NCI-H2171 treated with DMSO at 0.1 percent for 48 hours (cell line): Measurements from ENCODE around the gene UGDH.
A peak's percentile ranks its signal among the peaks of the same experiment; 100 is the strongest.
"Not testable (repeated sequence)": the region's sequence is repeated elsewhere in the genome, so short reads cannot be mapped to it uniquely, and the experiment has no call there.

Source experiments
- DNase-seq: peaks from one replicate; lab custom pipeline; 2025; lab: John Stamatoyannopoulos, UW

The UGDH gene

DNA sequence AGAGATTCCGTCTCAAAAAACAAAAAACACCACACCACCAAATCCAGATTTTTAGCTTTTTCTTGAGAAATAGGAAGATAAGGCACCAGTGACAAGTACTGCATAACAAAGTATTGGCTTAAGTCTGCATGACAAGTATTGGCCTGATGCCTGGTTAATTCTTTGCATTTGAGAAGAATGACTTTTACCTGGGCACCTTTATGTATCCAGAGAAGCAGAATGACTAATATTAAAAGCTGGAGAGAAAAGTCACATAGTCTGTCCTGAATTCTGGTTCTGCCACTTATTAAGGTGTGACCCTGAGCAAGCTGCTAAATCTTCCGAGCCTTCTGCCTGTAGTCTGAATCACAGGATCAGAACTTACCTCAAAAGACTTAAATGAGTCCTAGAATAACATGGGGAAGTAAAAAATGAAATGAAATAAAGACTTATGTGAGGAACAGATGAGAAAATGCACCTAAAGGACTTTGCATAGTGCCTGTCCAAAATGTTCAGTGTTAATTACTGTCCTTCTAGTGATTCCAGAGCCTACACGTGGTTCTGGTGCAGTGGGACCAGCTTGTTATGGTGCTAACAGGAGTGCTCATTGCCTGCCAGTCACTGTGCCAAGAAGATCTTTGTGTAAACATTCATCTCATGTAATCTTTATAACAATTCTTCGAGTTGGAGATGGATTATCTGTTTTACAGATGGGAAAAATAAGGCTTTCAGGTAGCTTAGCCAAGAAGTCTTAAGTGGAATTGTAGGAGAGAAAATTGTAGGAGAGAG lies 31.6 kb downstream of the UGDH start:
- no peak for DNase-seq

DNA sequence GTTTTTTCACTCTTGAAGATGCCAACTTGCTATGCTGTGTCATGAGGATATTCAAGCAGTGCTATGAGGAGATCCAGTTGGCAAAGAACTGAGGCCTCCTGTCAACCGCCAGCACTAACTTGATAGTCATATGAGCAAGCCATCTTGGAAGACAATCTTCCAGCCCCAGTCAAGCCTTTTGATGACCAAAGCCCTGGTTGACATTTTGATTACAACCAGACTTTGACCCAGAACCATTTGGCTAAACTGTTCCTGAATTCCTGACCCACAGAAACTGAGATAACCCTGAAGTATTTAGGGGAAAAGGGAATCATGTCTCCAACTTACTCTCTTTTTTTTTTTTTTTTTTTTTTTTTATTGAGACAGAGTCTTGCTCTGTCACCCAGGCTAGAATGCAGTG lies 32.9 kb downstream of the UGDH start:
- no peak for DNase-seq

DNA sequence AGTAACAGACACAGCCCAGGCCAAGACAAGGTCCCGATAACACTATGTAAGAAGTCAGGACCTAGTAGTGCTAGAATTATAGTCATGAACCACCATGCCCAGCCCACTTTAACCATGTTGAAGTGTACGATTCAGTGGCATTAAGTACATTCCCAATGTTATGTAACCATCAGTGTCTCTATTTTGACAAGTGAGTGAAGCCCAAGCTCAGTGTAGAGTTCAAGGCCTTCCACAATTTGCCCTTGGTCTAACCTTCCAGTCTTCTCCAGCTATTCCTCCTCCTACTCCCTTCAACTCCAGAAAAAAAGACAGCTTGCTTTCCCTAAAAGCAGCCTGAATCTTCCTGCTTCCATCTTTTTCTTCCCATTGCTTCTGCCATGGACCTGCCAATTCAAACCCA lies 36.9 kb downstream of the UGDH start:
- no peak for DNase-seq

DNA sequence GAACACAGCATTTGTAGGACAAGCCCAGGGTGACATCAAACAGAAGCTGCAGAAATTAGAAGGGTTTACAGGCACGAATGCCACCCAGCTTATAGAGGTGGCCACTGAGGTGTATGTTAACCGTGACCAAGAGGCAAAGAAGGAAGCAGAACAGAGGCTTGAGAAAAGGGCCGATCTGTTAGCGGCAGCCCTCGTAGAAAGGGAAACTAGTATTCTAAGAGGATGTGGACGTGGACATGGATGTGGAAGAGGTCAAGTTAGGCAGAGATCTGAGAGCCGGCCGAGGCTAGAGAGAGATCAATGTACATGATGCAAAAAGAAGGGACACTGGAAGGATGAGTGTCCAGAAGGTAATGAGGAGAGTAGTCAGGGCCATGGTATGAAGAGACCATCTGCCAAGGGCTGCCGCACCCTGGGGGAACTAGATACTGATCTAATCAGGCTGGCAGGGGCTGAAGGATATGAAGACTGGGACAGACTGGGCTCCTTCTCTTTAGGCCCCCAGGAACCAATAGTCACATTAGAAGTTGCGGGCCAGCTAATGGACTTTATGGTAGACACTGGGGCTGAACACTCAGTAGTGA lies 40.9 kb downstream of the UGDH start:
- DNase-seq: no peak

DNA sequence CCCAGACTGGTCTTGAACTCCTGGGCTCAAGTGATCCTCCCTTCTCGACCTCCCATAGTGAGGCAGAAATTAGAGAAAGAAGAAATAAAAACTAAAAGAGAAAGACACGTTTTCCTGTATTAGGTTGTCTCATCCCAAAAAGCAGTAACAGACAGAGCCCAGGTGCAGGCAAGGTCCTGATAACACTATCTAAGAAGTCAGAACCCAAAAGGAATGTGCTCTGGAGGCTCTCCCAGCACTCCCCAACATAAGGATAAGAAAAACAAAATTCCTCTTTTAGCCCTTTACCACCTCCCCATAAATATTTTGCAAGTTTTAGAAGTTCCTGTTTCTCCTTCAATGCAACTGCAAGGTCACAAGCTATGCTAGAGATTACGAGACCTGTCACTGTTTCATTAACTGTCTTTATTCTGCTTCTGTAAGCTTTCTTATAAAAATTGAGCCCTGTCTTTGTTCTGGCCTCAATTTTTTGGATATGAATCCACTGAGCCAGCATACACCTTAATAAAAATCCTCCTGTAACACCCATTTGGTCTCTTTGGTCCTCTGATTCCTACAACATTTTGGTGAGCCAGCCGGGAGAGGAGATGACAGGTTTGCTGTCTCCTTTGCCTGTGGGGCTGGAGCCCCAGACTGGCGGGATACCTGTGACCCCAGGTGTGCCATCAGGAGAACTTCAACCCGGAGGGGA lies 42.5 kb downstream of the UGDH start:
- no peak for DNase-seq

DNA sequence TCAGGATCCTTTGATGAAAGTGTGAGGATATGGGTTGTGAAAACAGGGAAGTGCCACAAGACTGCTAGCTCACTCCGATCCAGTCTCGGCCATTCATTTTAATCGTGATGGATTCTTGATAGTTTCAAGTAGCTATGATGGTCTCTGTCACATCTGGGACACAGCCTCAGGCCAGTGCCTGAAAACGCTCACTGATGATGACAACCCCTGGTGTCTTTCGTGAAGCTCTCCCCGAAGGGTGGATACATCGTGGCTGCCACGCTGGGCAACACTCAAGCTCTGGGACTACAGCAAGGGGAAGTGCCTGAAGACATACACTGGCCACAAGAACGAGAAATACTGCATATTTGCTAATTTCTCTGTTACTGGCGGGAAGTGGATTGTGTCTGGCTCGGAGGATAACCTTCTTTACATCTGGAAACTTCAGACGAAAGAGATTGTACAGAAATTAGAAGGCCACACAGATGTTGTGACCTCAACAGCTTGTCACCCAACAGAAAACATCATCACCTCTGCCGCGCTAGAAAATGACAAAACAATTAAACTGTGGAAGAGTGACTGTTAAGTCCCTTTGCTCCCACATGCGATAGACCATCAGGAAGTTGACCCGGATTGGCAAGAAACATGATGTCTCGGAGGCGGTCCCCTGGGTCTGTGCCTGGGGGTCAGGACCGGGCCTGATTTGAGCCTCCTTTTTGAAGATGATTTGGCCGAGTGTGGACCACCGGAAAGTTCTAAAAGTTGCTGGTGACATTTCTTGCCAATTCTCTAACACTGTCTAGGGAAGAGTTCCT lies 46.1 kb downstream of the UGDH start:
- DNase-seq: no peak

DNA sequence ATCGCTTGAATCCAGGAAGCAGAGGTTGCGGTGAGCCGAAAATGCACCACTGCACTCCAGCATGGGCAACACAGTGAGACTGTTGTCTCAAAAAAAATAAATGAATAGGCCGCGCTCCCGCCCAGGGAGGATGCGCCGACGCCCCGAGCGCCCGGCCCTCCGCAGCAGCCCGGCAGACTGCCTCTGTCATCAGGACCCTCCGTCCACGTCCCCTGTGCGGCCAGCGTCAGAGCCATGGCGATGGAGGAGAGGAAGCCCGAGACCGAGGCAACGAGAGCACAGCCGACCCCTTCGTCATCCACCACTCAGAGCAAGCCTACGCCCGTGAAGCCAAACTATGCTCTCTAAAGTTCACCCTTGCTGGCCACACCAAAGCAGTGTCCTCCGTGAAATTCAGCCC lies 47.0 kb downstream of the UGDH start:
- no peak for DNase-seq

DNA sequence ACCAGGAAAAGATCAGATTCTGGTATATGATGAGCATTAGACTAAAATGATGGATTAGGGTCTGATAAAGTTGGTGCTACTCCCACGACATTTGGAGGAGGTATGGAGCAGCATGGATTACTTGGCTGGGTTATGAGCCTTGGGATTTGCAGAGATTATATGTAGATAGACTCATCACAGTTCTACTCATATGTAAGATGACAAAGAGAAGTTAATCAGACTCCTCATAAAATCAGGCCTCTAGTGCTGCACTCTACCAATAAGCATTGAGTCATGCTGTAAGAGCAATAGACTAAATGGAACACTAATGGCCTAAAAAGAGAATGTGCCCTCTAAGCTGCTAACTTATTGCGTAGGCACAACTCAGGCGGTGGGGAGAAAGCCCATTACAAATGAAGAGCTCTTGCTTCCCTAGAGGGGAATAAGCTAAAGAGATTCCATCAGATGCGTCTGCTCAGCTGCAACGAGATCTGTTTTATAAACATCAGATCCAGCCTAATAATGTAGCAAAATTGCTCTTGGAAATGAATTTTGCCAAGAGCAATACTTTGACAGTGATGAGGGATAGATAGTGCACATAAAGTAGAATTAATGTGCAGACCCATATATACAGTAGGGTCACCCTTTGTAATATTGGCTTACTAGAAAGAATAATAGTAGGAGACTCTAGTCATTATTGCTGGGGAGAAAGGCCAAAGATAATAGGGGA lies 50.9 kb downstream of the UGDH start:
- DNase-seq: no peak

DNA sequence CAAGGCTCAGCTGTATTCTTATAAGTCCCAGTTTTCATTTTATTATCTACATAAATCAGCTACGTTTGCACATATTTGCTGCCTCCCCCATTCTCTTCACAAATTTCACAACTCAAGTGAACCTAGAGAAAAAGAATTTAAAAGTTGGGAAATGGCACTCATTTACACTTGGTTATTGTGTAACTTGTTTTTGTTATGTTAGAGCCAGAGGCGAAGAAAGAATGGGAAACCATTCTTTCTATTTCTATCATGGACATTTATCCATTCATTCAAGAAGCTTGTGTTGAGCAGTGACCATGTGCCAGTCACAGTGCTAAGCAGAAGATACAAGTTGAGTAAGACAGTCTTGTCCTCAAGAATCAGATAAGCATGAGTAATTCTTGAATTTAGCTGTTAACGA lies 54.8 kb downstream of the UGDH start:
- DNase-seq: no peak

DNA sequence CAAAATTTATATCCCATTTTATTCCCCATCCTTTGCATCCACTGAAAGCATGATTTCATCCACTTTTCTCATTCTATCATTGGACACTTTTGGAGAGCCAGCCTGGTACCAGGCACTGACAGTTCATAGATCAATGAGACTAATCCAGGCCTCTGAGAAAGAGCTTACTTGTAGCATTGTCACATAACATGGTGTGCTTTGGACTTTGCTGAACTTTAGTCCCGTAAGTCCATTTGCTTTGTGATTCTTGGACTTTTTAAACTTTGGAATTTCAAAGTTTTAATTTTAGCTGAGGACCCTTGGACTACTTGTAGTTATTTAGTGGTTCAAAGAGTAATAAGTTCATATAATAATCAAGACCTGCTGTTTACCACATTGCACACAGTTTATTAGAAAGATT lies 56.8 kb downstream of the UGDH start:
- no peak for DNase-seq

DNA sequence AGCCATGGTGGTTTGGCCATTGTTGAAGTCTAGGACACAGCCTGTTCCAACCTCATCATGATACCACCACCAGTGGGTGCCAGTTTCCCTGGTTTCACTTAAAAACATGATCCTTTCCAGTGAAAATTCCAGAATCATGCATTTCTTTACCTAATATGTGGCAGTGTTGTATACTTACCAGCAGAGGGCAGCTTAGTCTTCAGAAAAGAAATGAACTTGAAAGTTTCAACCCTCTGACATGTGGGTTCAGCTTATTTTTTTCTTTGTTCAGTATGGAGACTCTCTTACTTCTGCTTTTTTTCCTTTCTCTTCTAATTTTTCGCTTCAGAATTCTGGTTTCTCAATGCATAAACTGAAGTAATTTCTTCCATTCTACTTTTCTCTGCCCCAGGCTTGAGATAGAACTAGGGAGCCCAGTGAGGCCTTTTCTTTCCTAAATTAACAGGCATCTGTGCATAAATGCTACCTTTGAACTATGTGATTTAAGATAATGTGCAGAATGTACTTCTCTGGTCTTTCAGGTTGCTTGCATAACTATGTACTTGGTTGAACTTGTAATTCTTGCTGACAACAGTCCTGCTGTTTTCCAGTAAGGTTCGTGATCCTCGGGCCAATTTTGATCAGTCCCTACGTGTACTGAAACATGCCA lies 57.7 kb downstream of the UGDH start:
- peak; percentile 70 for DNase-seq

DNA sequence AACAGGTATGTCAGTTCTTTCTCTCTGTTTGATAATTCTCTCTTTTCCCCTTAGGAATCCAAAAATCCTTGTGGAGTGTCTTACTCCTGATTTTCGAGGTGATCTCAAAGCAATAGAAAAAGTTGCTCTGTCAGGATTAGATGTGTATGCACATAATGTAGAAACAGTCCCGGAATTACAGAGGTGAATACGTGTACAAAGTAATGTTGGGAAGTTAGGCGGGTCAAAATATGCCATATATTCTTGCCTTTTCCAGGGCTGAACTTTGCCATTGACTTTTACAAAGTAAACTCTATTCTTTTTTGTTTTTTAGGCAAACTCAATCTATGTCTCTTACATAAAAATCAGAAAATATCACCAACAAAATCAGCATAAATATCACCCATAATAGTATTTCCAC lies 59.8 kb downstream of the UGDH start:
- DNase-seq: no peak

DNA sequence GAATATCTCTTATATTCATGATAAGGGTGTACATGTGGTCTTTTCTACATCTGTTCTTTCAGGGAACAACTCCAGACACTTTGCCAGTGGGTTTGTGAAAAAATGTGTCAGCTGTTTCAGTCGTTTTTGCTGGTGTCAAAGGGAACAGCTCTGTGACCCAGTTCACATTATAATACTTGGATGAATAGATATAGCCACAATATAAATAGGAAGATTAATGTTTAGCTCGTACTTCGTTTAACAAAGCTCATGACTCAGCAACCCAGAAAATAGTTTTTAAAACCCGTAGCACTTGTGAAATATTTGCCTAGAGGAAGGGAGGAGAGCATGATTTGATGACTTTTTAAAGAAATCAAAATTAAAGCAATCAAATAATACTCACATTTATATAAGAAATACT lies 60.5 kb downstream of the UGDH start:
- DNase-seq: no peak

DNA sequence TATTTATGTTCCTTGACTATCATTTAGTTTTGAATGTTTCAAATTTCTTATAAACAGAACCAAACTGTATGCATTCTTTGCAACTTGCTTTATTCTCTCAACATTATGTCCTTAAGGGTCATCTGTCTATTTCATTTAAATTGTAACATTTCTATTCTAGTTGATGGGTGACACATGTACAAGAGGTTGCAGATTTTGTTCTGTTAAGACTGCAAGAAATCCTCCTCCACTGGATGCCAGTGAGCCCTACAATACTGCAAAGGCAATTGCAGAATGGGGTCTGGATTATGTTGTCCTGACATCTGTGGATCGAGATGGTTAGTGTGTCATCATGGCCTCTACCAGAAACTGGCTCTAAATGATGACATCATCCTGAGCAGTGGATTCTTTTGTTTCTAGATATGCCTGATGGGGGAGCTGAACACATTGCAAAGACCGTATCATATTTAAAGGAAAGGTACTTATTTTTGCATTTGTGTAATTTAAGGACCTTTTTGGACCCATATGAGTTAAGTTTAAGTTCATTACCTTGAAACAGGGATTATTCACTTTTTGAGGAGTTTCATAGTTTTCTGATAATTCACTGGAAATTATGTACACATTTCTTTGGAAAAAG lies 62.2 kb downstream of the UGDH start:
- no peak for DNase-seq

DNA sequence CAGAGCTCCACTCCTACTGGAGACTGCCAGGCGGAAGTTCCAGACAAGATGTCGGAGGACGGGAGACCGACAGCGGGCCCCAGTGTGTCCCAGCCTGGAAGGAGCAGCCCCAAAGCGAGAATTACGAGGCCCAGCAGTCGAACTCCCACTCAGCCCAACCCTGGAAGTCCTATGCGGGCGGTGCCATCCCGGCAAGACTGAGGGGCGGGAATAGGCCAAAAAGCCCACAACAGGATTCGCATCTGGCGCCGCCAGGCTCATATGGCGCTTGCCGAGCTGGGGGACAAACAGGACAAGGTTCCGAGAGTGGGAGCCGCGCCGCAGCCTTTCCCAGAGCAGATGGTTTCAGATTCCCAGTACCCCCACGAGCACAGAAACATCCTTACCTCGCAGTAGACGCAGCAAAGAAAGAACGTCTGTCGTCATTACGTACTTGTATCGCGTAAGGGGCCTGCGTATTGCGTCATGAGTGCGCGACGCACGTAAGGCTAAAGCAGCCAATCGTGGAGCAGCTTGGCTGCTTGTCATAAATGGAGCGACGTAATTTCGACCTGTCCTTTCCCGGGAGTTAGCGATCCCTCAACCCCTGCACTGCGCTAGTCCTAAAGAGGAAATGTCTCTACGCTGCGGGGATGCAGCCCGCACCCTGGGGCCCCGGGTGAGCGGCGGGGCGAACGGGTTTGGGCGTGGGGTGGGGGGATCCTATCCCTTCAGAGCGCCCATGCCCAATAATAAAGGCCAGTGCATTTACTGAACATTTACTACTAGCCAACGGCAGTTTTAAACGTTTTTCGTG lies 68.5 kb downstream of the UGDH start, which contains the start of the genes LIAS and RPL9:
Gene LIAS (plus strand): TSS at position 552 of the 796 bp plus-strand sequence. CDS start 62 bp downstream, at position 614.
Gene RPL9 (minus strand): TSS at position 418 of the 796 bp plus-strand sequence. CDS start 483 bp downstream, outside the sequence.
- peak; percentile 88 for DNase-seq

DNA sequence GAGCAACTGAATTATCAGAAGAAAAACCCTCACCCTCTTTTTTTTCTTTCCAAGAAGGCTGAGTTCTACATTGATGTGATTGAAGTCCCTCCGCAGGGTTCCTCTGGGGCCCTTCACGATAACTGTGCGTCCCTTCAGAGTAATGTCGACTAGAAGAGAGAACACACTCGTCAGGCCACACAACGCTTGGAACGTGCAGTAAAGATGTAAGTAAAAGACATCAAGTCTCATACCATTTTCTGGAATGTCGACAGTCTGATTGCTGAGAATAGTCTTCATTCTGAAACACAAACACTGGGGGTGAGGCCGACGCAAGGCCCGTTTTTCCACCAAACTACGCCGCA lies 69.1 kb downstream of the UGDH start:
- DNase-seq: not testable (repeated sequence)

DNA sequence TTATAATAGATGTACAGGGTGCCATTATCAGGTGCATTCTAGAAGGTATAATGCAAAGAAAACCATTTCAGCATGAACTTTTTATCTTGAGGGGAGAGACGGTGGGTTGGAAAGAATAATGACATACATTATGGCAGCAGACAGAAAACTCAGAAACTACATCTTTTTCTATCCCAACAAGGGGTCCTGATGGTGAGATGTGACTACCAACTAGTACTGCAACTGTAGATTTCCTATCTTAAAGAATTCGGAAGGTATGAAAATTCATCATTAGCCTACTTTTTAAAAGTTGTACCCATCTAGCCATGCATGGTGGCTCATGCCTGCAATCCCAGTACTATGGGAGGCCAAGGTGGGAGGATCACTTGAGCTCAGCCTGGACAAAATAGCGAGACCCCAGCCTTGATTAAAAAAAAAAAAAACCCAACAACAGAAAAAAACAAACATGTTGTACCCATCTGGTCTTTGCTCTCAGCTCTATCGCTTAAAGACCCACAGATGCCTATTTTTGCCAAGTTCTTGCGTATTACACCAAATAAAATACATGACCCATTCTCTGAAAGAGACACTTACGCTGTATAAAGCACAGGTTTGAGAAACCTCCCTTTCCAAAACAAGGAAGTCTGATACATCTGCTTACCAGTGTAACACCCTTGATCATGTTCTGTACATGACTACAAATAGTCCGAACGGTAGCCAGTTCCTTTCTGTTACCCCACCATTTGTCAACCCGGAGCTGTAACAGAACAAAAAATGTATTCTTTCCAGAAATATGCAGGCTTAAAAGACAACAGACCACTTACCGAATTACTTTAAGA lies 70.1 kb downstream of the UGDH start:
- no peak for DNase-seq

DNA sequence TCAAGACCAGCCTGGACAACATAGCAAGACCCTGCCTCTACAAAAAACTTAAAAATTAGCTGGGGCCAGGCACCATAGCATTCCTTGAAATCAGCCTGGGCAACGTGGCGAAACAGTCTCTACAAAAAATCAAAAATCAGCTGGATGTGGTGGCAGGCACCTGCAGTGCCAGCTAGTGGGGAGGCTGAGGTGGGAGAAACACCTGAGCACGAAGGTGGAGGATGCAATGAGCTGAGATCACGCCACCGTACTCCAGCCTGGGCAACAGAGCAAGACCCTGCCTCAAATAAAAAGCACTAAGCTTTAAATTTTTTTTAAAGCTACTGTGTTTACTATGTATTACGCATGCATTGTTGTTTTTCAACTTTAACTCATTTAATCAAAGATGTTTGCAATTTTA lies 71.8 kb downstream of the UGDH start:
- no peak for DNase-seq

DNA sequence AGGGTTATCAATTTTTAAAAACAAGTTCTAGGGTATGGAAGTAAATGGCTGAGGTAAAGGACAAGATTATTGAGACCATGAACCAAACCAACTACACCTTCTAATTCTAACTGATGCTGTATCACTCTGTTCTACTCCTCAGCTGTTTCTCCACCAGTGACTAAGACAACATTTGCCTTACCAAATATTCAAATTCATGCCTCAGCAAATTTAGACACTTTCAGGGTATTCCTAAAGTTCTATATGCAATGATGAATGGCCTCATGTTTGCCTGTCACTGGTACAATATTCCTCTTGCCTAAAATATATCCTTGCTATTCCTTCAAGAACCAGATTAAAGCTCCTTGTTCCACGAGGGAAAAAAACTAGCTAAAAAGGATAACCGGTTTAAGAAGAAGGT lies 73.5 kb downstream of the UGDH start:
- DNase-seq: no peak
